Common myeloid progenitor, CD34-positive (primary cell): ENCODE results near the gene EVI5.
"Not testable (repeated sequence)": the region's sequence is repeated elsewhere in the genome, so short reads cannot be mapped to it uniquely, and the experiment has no call there.

Source experiments
- CTCF ChIA-PET: fragments of 350-600 bp; sonication (Branson Sonifier 250); formaldehyde crosslinking; loops from one replicate; lab custom pipeline; 2021; ENCODE audit warnings: antibody characterized with exemption; lab: Charles Lee
- POLR2A ChIA-PET: fragments of 350-600 bp; sonication (Branson Sonifier 250); formaldehyde crosslinking; loops from one replicate; lab custom pipeline; 2021; ENCODE audit warnings: antibody characterized with exemption; lab: Charles Lee
- DNase-seq, 3 donors: peaks; one replicate each; pipeline versions ENCODE4 v3.0.0 to v3.0.0-alpha.2; 2013
- H3K27ac ChIP-seq, 2 experiments: 1 replicate in 1 of 2; 2 replicates in 1 of 2; pipeline ENCODE4 v1.7.0; 2013; ENCODE audit warnings: inconsistent platforms in 2 of 2, low read length in 2 of 2, mild to moderate bottlenecking in 2 of 2, low read depth in 1 of 2, moderate library complexity in 1 of 2; ENCODE audit not compliant: severe bottlenecking in 2 of 2, insufficient read depth in 1 of 2, poor library complexity in 1 of 2
- H3K27me3 ChIP-seq, 5 experiments: replicated peaks in 2 of 5; 1 replicate in 3 of 5; 2 replicates in 2 of 5; pipeline versions ENCODE4 v1.6.1 to v1.7.0; 2013; ENCODE audit warnings: low read length in 4 of 5, mild to moderate bottlenecking in 2 of 5, moderate library complexity in 2 of 5, inconsistent platforms in 1 of 5; ENCODE audit not compliant: insufficient read depth in 5 of 5, control insufficient read depth in 4 of 5
- H3K36me3 ChIP-seq, 4 experiments: 1 replicate in 2 of 4; 2 replicates in 2 of 4; pipeline versions ENCODE4 v1.6.1 to v1.7.0; 2013; ENCODE audit warnings: low read length in 3 of 4, control low read depth in 1 of 4, mild to moderate bottlenecking in 1 of 4; ENCODE audit not compliant: control insufficient read depth in 4 of 4, insufficient read depth in 4 of 4
- H3K4me1 ChIP-seq, 4 experiments: 1 replicate in 3 of 4; 2 replicates in 1 of 4; pipeline versions ENCODE4 v1.6.1 to v1.7.1; 2013; ENCODE audit warnings: low read length in 3 of 4, mild to moderate bottlenecking in 3 of 4, control low read depth in 1 of 4, inconsistent platforms in 1 of 4, moderate library complexity in 1 of 4; ENCODE audit not compliant: control insufficient read depth in 4 of 4, insufficient read depth in 4 of 4; ENCODE audit errors: control extremely low read depth in 1 of 4
- H3K4me3 ChIP-seq, 7 experiments: 1 replicate in 4 of 7; 2 replicates in 3 of 7; pipeline versions ENCODE4 v1.5.1 to v1.7.0; 2013; ENCODE audit warnings: mild to moderate bottlenecking in 7 of 7, low read length in 6 of 7, moderate library complexity in 6 of 7, inconsistent platforms in 2 of 7, low read depth in 2 of 7, control low read depth in 1 of 7; ENCODE audit not compliant: insufficient read depth in 4 of 7, control insufficient read depth in 1 of 7; ENCODE audit errors: extremely low read depth in 1 of 7
- H3K9me3 ChIP-seq, 5 experiments: 1 replicate in 4 of 5; 2 replicates in 1 of 5; pipeline versions ENCODE4 v1.6.1 to v1.7.1; 2013; ENCODE audit warnings: low read length in 4 of 5, mild to moderate bottlenecking in 2 of 5, inconsistent platforms in 1 of 5, low read depth in 1 of 5, moderate library complexity in 1 of 5; ENCODE audit not compliant: control insufficient read depth in 4 of 5, insufficient read depth in 2 of 5; ENCODE audit errors: control extremely low read depth in 1 of 5
- WGBS: methylation state at CpG from one replicate; pipeline ENCODE4 v1.1.5; 2013; ENCODE audit not compliant: insufficient coverage; 5-methylcytosine and 5-hydroxymethylcytosine counted together

The EVI5 gene

DNA sequence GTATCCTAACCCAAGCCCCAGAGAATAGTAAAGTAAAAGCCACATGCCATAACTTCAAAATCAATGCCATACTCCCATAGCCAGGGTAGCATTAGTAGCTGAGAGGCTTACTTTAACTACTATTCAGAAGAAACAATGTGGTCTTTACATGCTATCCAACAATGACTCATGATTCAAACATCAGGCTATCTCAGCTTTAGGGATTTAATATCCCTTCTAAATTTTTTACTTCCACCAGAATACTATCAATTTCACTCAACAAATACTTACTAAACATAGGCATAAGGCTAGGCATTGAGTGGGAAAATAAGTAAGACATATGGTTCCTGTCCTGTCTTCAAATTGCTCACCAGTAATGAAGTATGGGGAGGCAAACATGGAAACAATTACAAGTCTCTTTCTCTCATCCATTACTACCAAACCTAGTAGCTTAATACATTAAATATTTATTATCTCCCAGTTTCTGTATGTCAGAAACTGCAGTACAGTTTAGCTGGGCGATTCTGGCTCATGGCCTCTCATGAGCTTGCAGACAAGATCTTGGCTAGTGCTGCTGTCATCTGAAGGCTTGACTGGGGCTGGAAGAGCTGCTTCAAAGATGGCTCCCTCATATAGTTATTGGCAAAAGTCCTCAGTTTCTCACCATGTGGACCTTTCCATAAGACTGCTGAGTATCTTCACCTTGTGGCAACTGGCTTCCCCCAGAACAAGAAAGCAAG is 30.7 kb downstream of the EVI5 start:
- H3K36me3 ChIP-seq = no peaks in the 10 kb centered on the region
- ChIA-PET CTCF (interaction anchor here (0.9 kb wide), 1 partner anchor 64 kb away, joined by 3 read pairs; no protein-coding TSS in a partner anchor), POLR2A (interaction anchor here (0.6 kb wide), 1 partner anchor 310 kb away, joined by 3 read pairs; no protein-coding TSS in a partner anchor)
- no peak for DNase-seq
- WGBS = 90% methylated on average over 1 of the region's 1 CpG
- no peaks in the 10 kb centered on the region for H3K27me3 ChIP-seq
- H3K4me3 ChIP-seq = no peak overlapping the region
- H3K27ac ChIP-seq = no peak overlapping the region
- H3K4me1 ChIP-seq = no peaks in the 10 kb centered on the region
- H3K9me3 ChIP-seq = peaks cover 0 to 5% (median 0%) of the 10 kb centered on the region in 5 experiments

- H3K9me3 ChIP-seq = peaks cover 0 to 5% (median 0%) of the 10 kb centered on the region in 5 experiments
- 8% methylated on average over 1 of the region's 3 CpGs for WGBS
- H3K27me3 ChIP-seq = no peaks in the 10 kb centered on the region
- no peak for DNase-seq
- POLR2A ChIA-PET = no interaction called here
- no peak overlapping the region for H3K4me3 ChIP-seq
- CTCF ChIA-PET = no interaction called here
- H3K4me1 ChIP-seq = no peaks in the 10 kb centered on the region
- H3K27ac ChIP-seq = no peak overlapping the region
- no peaks in the 10 kb centered on the region for H3K36me3 ChIP-seq
Observed at GRCh38 chr1:92752719-92753118, 32.2 kb downstream of the EVI5 start.

DNA sequence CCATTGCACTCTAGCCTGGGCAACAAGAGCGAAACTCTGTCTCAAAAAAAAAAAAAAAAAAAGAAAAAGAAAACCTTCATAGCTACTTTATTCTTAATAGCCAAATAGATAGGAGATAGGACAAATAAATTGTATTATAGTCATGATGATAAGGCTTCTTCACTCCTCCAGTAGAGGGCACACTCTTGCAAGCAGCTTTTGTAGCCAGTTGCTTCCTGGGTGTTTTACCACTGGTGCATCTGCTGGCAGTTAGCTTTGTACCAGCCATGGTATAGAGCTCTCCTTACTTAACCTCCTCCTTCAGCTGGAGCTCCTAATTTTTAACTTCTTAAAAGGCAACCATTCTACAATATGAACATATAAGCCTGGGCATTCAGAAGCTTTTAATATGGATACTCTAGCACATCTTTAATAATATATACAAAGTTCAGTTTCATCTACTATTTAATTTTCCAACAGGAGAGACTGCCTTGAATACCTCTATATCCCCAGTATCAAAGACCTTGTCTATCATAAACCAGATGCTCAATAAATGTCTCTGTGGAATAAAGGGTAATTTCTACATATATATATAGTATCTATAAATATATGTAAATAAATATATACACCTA is 35.8 kb downstream of the EVI5 start:
- WGBS = no CpG with 5 or more reads among the region's 1 CpG
- POLR2A ChIA-PET = interaction anchor here (0.5 to 0.6 kb wide), 2 partner anchors 78 to 96 kb away, joined by 3 to 5 read pairs; no protein-coding TSS in a partner anchor
- CTCF ChIA-PET = interaction anchor here (0.5 to 3.1 kb wide), 17 partner anchors 9 to 442 kb away, joined by 3 to 19 read pairs (median 3); no protein-coding TSS in a partner anchor

DNA sequence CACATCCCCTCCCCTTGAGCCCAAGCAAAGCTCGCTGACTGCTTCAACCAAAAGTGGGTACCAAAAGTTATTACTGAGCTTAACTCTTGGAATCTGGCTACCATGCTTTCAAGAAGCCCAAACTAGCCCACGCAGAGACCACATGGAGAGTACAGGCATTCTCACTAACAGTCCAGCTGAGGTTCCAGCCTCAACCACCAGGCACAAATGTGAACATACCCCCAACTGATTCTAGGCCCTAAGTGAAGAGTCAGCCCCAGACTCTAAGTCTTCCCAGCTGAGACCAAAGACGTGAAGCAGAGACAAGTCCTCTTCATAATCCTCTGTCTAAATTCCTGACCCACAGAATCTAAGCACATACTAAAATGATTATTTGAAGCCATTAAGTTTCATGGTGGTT is 36.8 kb downstream of the EVI5 start:
- no peak for DNase-seq
- no peak overlapping the region for H3K4me3 ChIP-seq
- H3K9me3 ChIP-seq = no peaks in the 10 kb centered on the region
- no peak overlapping the region for H3K27ac ChIP-seq
- no peaks in the 10 kb centered on the region for H3K36me3 ChIP-seq
- CTCF ChIA-PET = interaction anchor here (0.6 to 3.1 kb wide), 6 partner anchors 8 to 271 kb away, joined by 3 to 19 read pairs (median 6); no protein-coding TSS in a partner anchor
- POLR2A ChIA-PET = no interaction called here
- peaks cover 0 to 3% (median 0%) of the 10 kb centered on the region in 4 experiments for H3K4me1 ChIP-seq
- H3K27me3 ChIP-seq = no peaks in the 10 kb centered on the region
- 100% methylated on average over 2 of the region's 3 CpGs for WGBS

More for the DNA sequence above, 35.8 kb downstream of the EVI5 start:
- Histone ChIP-seq H3K36me3 (no peaks in the 10 kb centered on the region), H3K9me3 (no peaks in the 10 kb centered on the region), H3K27ac (no peak overlapping the region), H3K4me3 (no peak overlapping the region), H3K4me1 (no peaks in the 10 kb centered on the region), H3K27me3 (no peaks in the 10 kb centered on the region)
- peak; percentile 46 to 73 (median 69) for DNase-seq

GRCh38 chr1:92747735-92748134 is 37.2 kb downstream of the EVI5 start:
- no peaks in the 10 kb centered on the region for H3K27me3 ChIP-seq
- ChIA-PET CTCF (interaction anchor here (0.6 to 3.1 kb wide), 5 partner anchors 14 to 270 kb away, joined by 3 to 19 read pairs (median 6); no protein-coding TSS in a partner anchor), POLR2A (no interaction called here)
- no peak overlapping the region for H3K27ac ChIP-seq
- no peak for DNase-seq
- no peaks in the 10 kb centered on the region for H3K36me3 ChIP-seq
- H3K9me3 ChIP-seq = peaks cover 0 to 2% (median 0%) of the 10 kb centered on the region in 5 experiments
- H3K4me3 ChIP-seq = no peak overlapping the region
- peaks cover 0 to 3% (median 0%) of the 10 kb centered on the region in 4 experiments for H3K4me1 ChIP-seq
- 78% methylated on average over 1 of the region's 1 CpG for WGBS

- WGBS = 100% methylated on average over 1 of the region's 4 CpGs
- POLR2A ChIA-PET, H3K27me3 ChIP-seq, DNase-seq, H3K27ac ChIP-seq, H3K4me1 ChIP-seq, H3K9me3 ChIP-seq, H3K36me3 ChIP-seq, H3K4me3 ChIP-seq: not testable (repeated sequence)
- CTCF ChIA-PET = interaction anchor here (0.7 to 2.1 kb wide), 2 partner anchors 71 to 436 kb away, joined by 4 to 8 read pairs; no protein-coding TSS in a partner anchor
Observed at GRCh38 chr1:92746255-92746654, 38.7 kb downstream of the EVI5 start.

DNA sequence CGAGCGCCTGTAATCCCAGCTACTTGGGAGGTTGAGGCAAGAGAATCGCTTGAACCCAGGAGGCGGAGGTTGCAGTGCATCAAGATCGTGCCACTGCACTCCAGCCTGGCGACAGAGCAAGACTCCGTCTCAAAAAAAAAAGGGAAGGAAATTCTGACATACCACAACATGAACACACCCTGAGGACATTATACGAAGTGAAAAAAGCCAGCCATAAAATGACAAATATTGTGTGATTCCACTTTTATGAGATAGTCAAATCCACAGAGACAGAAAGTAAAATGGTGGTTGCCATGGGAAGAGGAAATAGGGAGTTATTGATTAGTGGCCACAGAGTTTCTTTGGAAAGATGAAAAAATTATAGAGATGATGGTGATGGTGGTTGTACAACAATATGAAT is 41.7 kb downstream of the EVI5 start:
- Histone ChIP-seq H3K4me3 (no peak overlapping the region), H3K4me1 (peaks cover 0 to 3% (median 0%) of the 10 kb centered on the region in 4 experiments), H3K27me3 (no peaks in the 10 kb centered on the region), H3K36me3 (no peaks in the 10 kb centered on the region), H3K27ac (no peak overlapping the region), H3K9me3 (peaks cover 0 to 3% (median 0%) of the 10 kb centered on the region in 5 experiments)
- 100% methylated on average over 2 of the region's 8 CpGs for WGBS
- POLR2A ChIA-PET = no interaction called here
- CTCF ChIA-PET = no interaction called here
- DNase-seq = peak in 1 of 3 donors; percentile 18
